WERI-Rb-1 (cell line): ENCODE results near the gene PDZD7.

Experiments used
- DNase-seq: peaks from one replicate; pipeline ENCODE4 v3.0.0-alpha.2; 2020
- H3K27ac ChIP-seq: fragments of 250-450 bp; sonication (Bioruptor Pico); 2 replicates; pipeline ENCODE4 v1.5.1; 2020; ENCODE audit warnings: mild to moderate bottlenecking, moderate library complexity
- H3K27me3 ChIP-seq: fragments of 250-450 bp; sonication (Bioruptor Pico); 2 replicates; pipeline ENCODE4 v1.5.1; 2021; ENCODE audit warnings: mild to moderate bottlenecking, low read depth, moderate library complexity; ENCODE audit not compliant: insufficient read depth, severe bottlenecking
- H3K36me3 ChIP-seq: fragments of 250-450 bp; sonication (Bioruptor Pico); 2 replicates; pipeline ENCODE4 v1.5.1; 2020; ENCODE audit warnings: mild to moderate bottlenecking, moderate library complexity
- H3K4me3 ChIP-seq: 2 replicates; pipeline ENCODE4 v1.5.1; 2011; ENCODE audit warnings: low read depth, mild to moderate bottlenecking, control low read depth, low read length
- H3K9me3 ChIP-seq: fragments of 250-450 bp; sonication (Bioruptor Pico); 2 replicates; pipeline ENCODE4 v1.5.1; 2021; ENCODE audit warnings: mild to moderate bottlenecking, moderate library complexity; ENCODE audit not compliant: severe bottlenecking
- CTCF ChIP-seq: IDR thresholded peaks from 2 replicates; pipeline ENCODE4 v1.5.1; 2011; ENCODE audit warnings: low read depth, mild to moderate bottlenecking, control low read depth, inconsistent platforms, low read length

The PDZD7 gene

GRCh38 chr10:101031128-101031795, at the start of gene PDZD7, which contains the start of gene SFXN3:
PDZD7 (minus strand) TSS chr10:101031129; CDS start chr10:101030219, 910 bp downstream.
SFXN3 (plus strand) TSS chr10:101031234; CDS start chr10:101034695, 3,461 bp downstream.
- peaks cover 16% of the 10 kb centered on the region for H3K36me3 ChIP-seq
- peak; percentile 97 for DNase-seq
- no peak for TF ChIP-seq CTCF
- peak within 1 kb of the TSS; percentile 65 for H3K27ac ChIP-seq
- H3K4me3 ChIP-seq, result peak within 1 kb of the TSS; percentile 77
- H3K27me3 ChIP-seq, result no peaks in the 10 kb centered on the region
- H3K9me3 ChIP-seq, result no peaks in the 10 kb centered on the region

- Histone ChIP-seq H3K36me3 (no peaks in the 10 kb centered on the region), H3K9me3 (no peaks in the 10 kb centered on the region), H3K4me3 (no peak overlapping the region), H3K27me3 (no peaks in the 10 kb centered on the region), H3K27ac (no peak overlapping the region; the same call in 1 of the 2 replicates)
- DNase-seq, result no peak
- no peak for TF ChIP-seq CTCF
Observed at GRCh38 chr10:101079874-101080273, 48.9 kb upstream of the PDZD7 start.

GRCh38 chr10:101076630-101077029, 45.7 kb upstream of the PDZD7 start:
- H3K4me3 ChIP-seq, result no peak overlapping the region
- TF ChIP-seq CTCF, result no peak
- no peak for DNase-seq
- no peak overlapping the region for H3K27ac ChIP-seq
- no peaks in the 10 kb centered on the region for H3K27me3 ChIP-seq
- H3K36me3 ChIP-seq, result no peaks in the 10 kb centered on the region
- no peaks in the 10 kb centered on the region for H3K9me3 ChIP-seq

- DNase-seq, result no peak
- H3K27ac ChIP-seq, result no peak overlapping the region; the same call in 1 of the 2 replicates
- TF ChIP-seq CTCF, result no peak
- no peak overlapping the region for H3K4me3 ChIP-seq
- H3K9me3 ChIP-seq, result no peaks in the 10 kb centered on the region
- no peaks in the 10 kb centered on the region for H3K27me3 ChIP-seq
- H3K36me3 ChIP-seq, result no peaks in the 10 kb centered on the region
Observed at GRCh38 chr10:101075775-101076174, 44.8 kb upstream of the PDZD7 start.

- TF ChIP-seq CTCF, result peak; percentile 35; the same call in 1 of the 2 replicates
- no peaks in the 10 kb centered on the region for H3K36me3 ChIP-seq
- H3K27me3 ChIP-seq, result no peaks in the 10 kb centered on the region
- no peak overlapping the region for H3K27ac ChIP-seq
- no peak for DNase-seq
- no peaks in the 10 kb centered on the region for H3K9me3 ChIP-seq
- H3K4me3 ChIP-seq, result no peak overlapping the region
Observed at GRCh38 chr10:101073631-101074030, 42.7 kb upstream of the PDZD7 start.

DNA sequence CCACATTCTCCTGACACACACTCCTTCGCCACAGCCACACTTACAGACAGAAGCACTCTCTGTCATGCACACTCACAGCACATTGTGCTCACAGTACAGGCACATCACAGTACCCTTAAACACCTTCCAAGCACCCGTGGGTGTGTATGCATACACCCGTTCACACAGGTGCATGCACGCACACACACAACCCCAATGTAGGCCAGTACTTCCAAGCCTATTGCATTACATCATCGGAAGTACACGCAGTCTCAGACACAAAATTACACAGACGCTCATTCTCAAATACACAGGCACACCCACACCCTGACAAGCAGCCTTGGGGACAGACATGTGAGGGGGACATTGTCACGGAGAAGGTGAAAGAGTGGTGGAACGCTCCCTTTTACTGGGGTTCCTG, 42.0 kb upstream of the PDZD7 start:
- H3K36me3 ChIP-seq, result no peaks in the 10 kb centered on the region
- DNase-seq, result no peak
- H3K27ac ChIP-seq, result no peak overlapping the region
- H3K4me3 ChIP-seq, result no peak overlapping the region
- H3K9me3 ChIP-seq, result no peaks in the 10 kb centered on the region
- no peaks in the 10 kb centered on the region for H3K27me3 ChIP-seq
- no peak for TF ChIP-seq CTCF
